ENCODE results near the gene KIF18B. TPM values are rescaled to one million over a fixed set of nuclear protein-coding genes. Genes with fewer than 3 reads are reported as not detected.

The KIF18B gene
- total RNA-seq, 1 donor, result 0.72 TPM

GRCh38 chr17:44902135-44902760 is 45.3 kb downstream of the KIF18B start:
- H3K79me2 ChIP-seq (ENCODE audit: insufficient read depth, low read length), result peaks cover 20% of the 10 kb centered on the region
- H3K9me3 ChIP-seq (ENCODE audit: low read depth, low read length), result no peaks in the 10 kb centered on the region
- H3K4me3 ChIP-seq (ENCODE audit: insufficient read depth, low read length), result no peak overlapping the region
- peak overlapping the region; percentile 54 for H2AFZ ChIP-seq (ENCODE audit: low read length)
- TF ChIP-seq CTCF (IDR thresholded peaks at IDR 0.05; ENCODE audit: extremely low read depth, low read depth, low read length), result no peak
- no peaks in the 10 kb centered on the region for H3K36me3 ChIP-seq (ENCODE audit: insufficient read depth, low read length)
- H3K4me2 ChIP-seq (ENCODE audit: insufficient read depth, low read length), result peak overlapping the region; percentile 96
- H3K4me1 ChIP-seq (ENCODE audit: insufficient read depth, low read length), result peaks cover 56% of the 10 kb centered on the region
- H4K20me1 ChIP-seq (ENCODE audit: insufficient read depth, low read length), result no peaks in the 10 kb centered on the region
- no peak for DNase-seq (ENCODE audit: insufficient read length, low spot score, missing footprints)
- no peaks in the 10 kb centered on the region for H3K27me3 ChIP-seq (ENCODE audit: insufficient read depth, low read length)
- H3K27ac ChIP-seq (ENCODE audit: low read depth, low read length), result peak overlapping the region; percentile 99

GRCh38 chr17:44901411-44901921 is 46.1 kb downstream of the KIF18B start:
- TF ChIP-seq CTCF (IDR thresholded peaks at IDR 0.05; ENCODE audit: extremely low read depth, low read depth, low read length), result peak; percentile 39
- no peaks in the 10 kb centered on the region for H3K9me3 ChIP-seq (ENCODE audit: low read depth, low read length)
- peaks cover 27% of the 10 kb centered on the region for H3K79me2 ChIP-seq (ENCODE audit: insufficient read depth, low read length)
- H3K4me1 ChIP-seq (ENCODE audit: insufficient read depth, low read length), result peaks cover 48% of the 10 kb centered on the region
- H3K36me3 ChIP-seq (ENCODE audit: insufficient read depth, low read length), result no peaks in the 10 kb centered on the region
- H2AFZ ChIP-seq (ENCODE audit: low read length), result peak overlapping the region; percentile 54
- H3K27ac ChIP-seq (ENCODE audit: low read depth, low read length), result peak overlapping the region; percentile 99
- H3K27me3 ChIP-seq (ENCODE audit: insufficient read depth, low read length), result no peaks in the 10 kb centered on the region
- H3K4me3 ChIP-seq (ENCODE audit: insufficient read depth, low read length), result no peak overlapping the region
- peak overlapping the region; percentile 96 for H3K4me2 ChIP-seq (ENCODE audit: insufficient read depth, low read length)
- DNase-seq (ENCODE audit: insufficient read length, low spot score, missing footprints), result peak; percentile 89
- H4K20me1 ChIP-seq (ENCODE audit: insufficient read depth, low read length), result no peaks in the 10 kb centered on the region

- Histone ChIP-seq H4K20me1 (ENCODE audit: insufficient read depth, low read length) (peaks cover under 1% of the 10 kb centered on the region), H2AFZ (ENCODE audit: low read length) (no peak overlapping the region), H3K4me2 (ENCODE audit: insufficient read depth, low read length) (peak overlapping the region; percentile 96), H3K9me3 (ENCODE audit: low read depth, low read length) (no peaks in the 10 kb centered on the region), H3K36me3 (ENCODE audit: insufficient read depth, low read length) (peaks cover 2% of the 10 kb centered on the region), H3K27ac (ENCODE audit: low read depth, low read length) (peak overlapping the region; percentile 99), H3K4me3 (ENCODE audit: insufficient read depth, low read length) (no peak overlapping the region), H3K27me3 (ENCODE audit: insufficient read depth, low read length) (no peaks in the 10 kb centered on the region), H3K4me1 (ENCODE audit: insufficient read depth, low read length) (peaks cover 42% of the 10 kb centered on the region), H3K79me2 (ENCODE audit: insufficient read depth, low read length) (peaks cover 33% of the 10 kb centered on the region)
- peak; percentile 83 for DNase-seq (ENCODE audit: insufficient read length, low spot score, missing footprints)
- TF ChIP-seq CTCF (IDR thresholded peaks at IDR 0.05; ENCODE audit: extremely low read depth, low read depth, low read length), result no peak
Measured at GRCh38 chr17:44900894-44901293, 46.7 kb downstream of the KIF18B start.

- no peak for TF ChIP-seq CTCF (IDR thresholded peaks at IDR 0.05; ENCODE audit: extremely low read depth, low read depth, low read length)
- Histone ChIP-seq H3K4me3 (ENCODE audit: insufficient read depth, low read length) (peak within 1 kb of the TSS; percentile 86), H3K79me2 (ENCODE audit: insufficient read depth, low read length) (peaks cover 49% of the 10 kb centered on the region), H2AFZ (ENCODE audit: low read length) (peak within 1 kb of the TSS; percentile 95), H3K4me2 (ENCODE audit: insufficient read depth, low read length) (peak within 1 kb of the TSS; percentile 96), H3K27ac (ENCODE audit: low read depth, low read length) (peak within 1 kb of the TSS; percentile 99), H3K9me3 (ENCODE audit: low read depth, low read length) (no peaks in the 10 kb centered on the region), H3K27me3 (ENCODE audit: insufficient read depth, low read length) (no peaks in the 10 kb centered on the region), H3K4me1 (ENCODE audit: insufficient read depth, low read length) (peaks cover 33% of the 10 kb centered on the region), H4K20me1 (ENCODE audit: insufficient read depth, low read length) (peaks cover 10% of the 10 kb centered on the region), H3K36me3 (ENCODE audit: insufficient read depth, low read length) (peaks cover 7% of the 10 kb centered on the region)
- DNase-seq (ENCODE audit: insufficient read length, low spot score, missing footprints), result peak; percentile 96
Measured at GRCh38 chr17:44899074-44899782, 48.3 kb downstream of the KIF18B start, which contains the start of gene EFTUD2. EFTUD2 (minus strand) TSS chr17:44899445; CDS start chr17:44894521, 4,924 bp downstream.

Data from osteoblast (primary cell).